ENCODE measurements around the gene GNAL.
"Not testable (repeated sequence)": the region's sequence is repeated elsewhere in the genome, so short reads cannot be mapped to it uniquely, and the experiment has no call there.

GRCh38 chr18:11647310-11647709 lies 41.8 kb upstream of the GNAL start:
- not testable (repeated sequence) for TF ChIP-seq RARB (CRISPR knock-in tag; IDR thresholded peaks at IDR 0.05); ARNTL (CRISPR knock-in tag; IDR thresholded peaks at IDR 0.05; ENCODE audit: borderline replicate concordance, low read depth); BACH2 (CRISPR knock-in tag; IDR thresholded peaks at IDR 0.05; ENCODE audit: borderline replicate concordance); ZNF70 (CRISPR knock-in tag; IDR thresholded peaks at IDR 0.05); PATZ1 (CRISPR knock-in tag; IDR thresholded peaks at IDR 0.05; ENCODE audit: borderline replicate concordance)
